ENCODE data around the gene VPS37C. TPM values are rescaled to one million over a fixed set of nuclear protein-coding genes. Genes with fewer than 3 reads are reported as not detected.

The VPS37C gene
- polyA plus RNA-seq, 1 of the 3 experiments (the other 2 are of a cell fraction): 15.2 TPM

DNA sequence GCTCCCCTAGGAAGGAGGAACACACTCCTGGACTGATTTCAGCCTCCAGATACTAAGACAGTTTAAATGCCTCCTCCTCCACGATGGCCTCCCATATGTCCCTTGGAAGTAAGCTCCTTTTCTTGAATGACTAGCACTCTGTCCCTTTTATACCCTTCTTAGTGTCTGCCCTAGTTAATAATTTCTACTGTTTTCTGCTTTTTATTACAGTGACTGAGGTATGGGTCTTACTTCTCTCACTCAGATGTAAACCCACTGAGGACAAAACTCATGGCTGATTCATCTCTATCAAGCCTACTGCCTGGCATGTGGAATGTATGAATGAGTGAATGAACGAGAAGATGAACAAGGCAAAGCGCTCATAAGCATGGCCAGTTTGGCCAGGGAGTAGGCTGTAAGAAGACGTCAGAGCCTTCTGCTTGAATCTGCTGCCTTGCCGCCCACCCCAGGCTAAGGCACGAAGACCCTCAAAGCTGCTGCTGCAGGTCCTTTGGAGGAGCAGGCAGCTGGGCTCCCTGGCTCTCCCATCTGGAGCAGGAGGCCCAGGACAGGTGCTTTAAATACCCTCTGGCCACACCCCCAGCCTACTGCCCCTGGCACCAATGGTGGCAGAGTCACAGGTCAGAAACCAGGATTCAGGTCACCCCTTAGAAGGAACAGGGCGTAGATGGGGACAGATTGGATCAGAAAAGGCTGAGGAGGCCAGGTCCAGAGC, 33.9 kb upstream of the VPS37C start:
- H3K27ac ChIP-seq (ENCODE audit: low read depth in 2 of 2, low read length in 1 of 2): no peak overlapping the region
- CTCF ChIA-PET: interaction anchor here (1.0 to 4.4 kb wide), 2 partner anchors 8 to 66 kb away, joined by 3 to 19 read pairs; no protein-coding TSS in a partner anchor
- 47% methylated on average over 5 of the region's 7 CpGs for WGBS (ENCODE audit: low lambda C conversion rate)
- no peak overlapping the region for H3K4me2 ChIP-seq
- no peaks in the 10 kb centered on the region for H3K9me3 ChIP-seq
- TF ChIP-seq EP300 (IDR thresholded peaks at IDR 0.05; ENCODE audit: borderline replicate concordance in 1 of 2, low read depth in 1 of 2, low read length in 1 of 2) (no peak), NRF1 (IDR thresholded peaks at IDR 0.05; ENCODE audit: low read depth, low read length) (no peak), SIN3A (IDR thresholded peaks at IDR 0.05; ENCODE audit: borderline replicate concordance, low read depth, low read length) (no peak), YY1 (IDR thresholded peaks at IDR 0.05; ENCODE audit: low read depth) (no peak), EZH2phosphoT487 (IDR thresholded peaks at IDR 0.05; ENCODE audit: borderline replicate concordance, low read depth) (no peak), NFIC (IDR thresholded peaks at IDR 0.05; ENCODE audit: borderline replicate concordance) (no peak), MXI1 (IDR thresholded peaks at IDR 0.05; ENCODE audit: low read depth, low read length) (no peak)
- TF ChIP-seq, protein P1, sequence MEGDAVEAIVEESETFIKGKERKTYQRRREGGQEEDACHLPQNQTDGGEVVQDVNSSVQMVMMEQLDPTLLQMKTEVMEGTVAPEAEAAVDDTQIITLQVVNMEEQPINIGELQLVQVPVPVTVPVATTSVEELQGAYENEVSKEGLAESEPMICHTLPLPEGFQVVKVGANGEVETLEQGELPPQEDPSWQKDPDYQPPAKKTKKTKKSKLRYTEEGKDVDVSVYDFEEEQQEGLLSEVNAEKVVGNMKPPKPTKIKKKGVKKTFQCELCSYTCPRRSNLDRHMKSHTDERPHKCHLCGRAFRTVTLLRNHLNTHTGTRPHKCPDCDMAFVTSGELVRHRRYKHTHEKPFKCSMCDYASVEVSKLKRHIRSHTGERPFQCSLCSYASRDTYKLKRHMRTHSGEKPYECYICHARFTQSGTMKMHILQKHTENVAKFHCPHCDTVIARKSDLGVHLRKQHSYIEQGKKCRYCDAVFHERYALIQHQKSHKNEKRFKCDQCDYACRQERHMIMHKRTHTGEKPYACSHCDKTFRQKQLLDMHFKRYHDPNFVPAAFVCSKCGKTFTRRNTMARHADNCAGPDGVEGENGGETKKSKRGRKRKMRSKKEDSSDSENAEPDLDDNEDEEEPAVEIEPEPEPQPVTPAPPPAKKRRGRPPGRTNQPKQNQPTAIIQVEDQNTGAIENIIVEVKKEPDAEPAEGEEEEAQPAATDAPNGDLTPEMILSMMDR (IDR thresholded peaks at IDR 0.05): no peak
- no peak overlapping the region for H2AFZ ChIP-seq (ENCODE audit: low read depth)
- no peaks in the 10 kb centered on the region for H3K9me2 ChIP-seq
- no peak for DNase-seq
- no peaks in the 10 kb centered on the region for H3K79me2 ChIP-seq (ENCODE audit: insufficient read depth)
- H3K4me1 ChIP-seq (ENCODE audit: control insufficient read depth in 1 of 2, insufficient read depth in 2 of 2, low read depth in 1 of 2, low read length in 1 of 2): no peaks in the 10 kb centered on the region
- H4K20me1 ChIP-seq (ENCODE audit: insufficient read depth): no peaks in the 10 kb centered on the region
- no peak overlapping the region for H3K4me3 ChIP-seq (ENCODE audit: low read depth in 2 of 2, low read length in 1 of 2)
- POLR2A ChIA-PET: no interaction called here
- H3K27me3 ChIP-seq (ENCODE audit: insufficient read depth): peaks cover 6% of the 10 kb centered on the region; the same call in 1 of the 2 replicates
- no peaks in the 10 kb centered on the region for H3F3A ChIP-seq (replicated peaks; ENCODE audit: insufficient read depth)
- no peaks in the 10 kb centered on the region for H3K36me3 ChIP-seq (replicated peaks in 1 of 2; ENCODE audit: control insufficient read depth in 1 of 2, insufficient read depth in 2 of 2, low read length in 1 of 2)
- no peak overlapping the region for H3K9ac ChIP-seq

DNA sequence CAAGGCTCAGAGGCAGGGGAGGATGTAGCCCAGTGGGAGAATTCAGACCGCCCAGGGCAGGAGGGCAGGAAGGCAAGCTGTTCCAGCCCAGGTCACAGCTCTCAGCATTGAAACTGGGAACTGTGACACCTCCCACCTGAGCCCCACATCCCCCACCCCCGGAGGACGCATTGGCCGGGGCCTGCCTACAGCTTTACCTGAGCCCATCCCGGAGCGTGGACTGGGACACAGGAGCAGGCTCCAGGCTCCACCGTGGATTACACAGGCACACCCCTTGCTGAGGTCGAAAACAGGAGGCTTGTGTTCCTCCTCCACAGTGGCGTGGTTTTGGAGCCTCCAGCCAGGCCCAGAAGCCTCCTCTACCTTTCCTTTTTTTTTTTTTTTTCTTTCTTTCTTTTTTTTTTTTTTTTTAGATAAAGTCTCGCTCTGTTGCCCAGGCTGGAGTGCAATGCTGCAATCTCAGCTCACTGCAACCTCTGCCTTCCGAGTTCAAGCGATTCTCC, 33.0 kb upstream of the VPS37C start:
- WGBS (ENCODE audit: low lambda C conversion rate): 61% methylated on average over 7 of the region's 12 CpGs

More for the DNA sequence above, 33.0 kb upstream of the VPS37C start:
- no peaks in the 10 kb centered on the region for H3K9me3 ChIP-seq
- TF ChIP-seq RAD21 (IDR thresholded peaks at IDR 0.05; ENCODE audit: low read length) (no peak), EP300 (IDR thresholded peaks at IDR 0.05; ENCODE audit: borderline replicate concordance in 1 of 2, low read depth in 1 of 2, low read length in 1 of 2) (no peak), FOSL2 (IDR thresholded peaks at IDR 0.05; ENCODE audit: borderline replicate concordance, low read depth) (no peak), EZH2phosphoT487 (IDR thresholded peaks at IDR 0.05; ENCODE audit: borderline replicate concordance, low read depth) (no peak), JUND (IDR thresholded peaks at IDR 0.05) (no peak), SMC3 (IDR thresholded peaks at IDR 0.05; ENCODE audit: low read depth, low read length) (no peak), ELF1 (IDR thresholded peaks at IDR 0.05) (no peak), TAF1 (IDR thresholded peaks at IDR 0.05; ENCODE audit: borderline replicate concordance, low read depth, low read length) (no peak), POLR2AphosphoS5 (IDR thresholded peaks at IDR 0.05; ENCODE audit: low read depth, low read length) (no peak)
- TF ChIP-seq, protein P2, sequence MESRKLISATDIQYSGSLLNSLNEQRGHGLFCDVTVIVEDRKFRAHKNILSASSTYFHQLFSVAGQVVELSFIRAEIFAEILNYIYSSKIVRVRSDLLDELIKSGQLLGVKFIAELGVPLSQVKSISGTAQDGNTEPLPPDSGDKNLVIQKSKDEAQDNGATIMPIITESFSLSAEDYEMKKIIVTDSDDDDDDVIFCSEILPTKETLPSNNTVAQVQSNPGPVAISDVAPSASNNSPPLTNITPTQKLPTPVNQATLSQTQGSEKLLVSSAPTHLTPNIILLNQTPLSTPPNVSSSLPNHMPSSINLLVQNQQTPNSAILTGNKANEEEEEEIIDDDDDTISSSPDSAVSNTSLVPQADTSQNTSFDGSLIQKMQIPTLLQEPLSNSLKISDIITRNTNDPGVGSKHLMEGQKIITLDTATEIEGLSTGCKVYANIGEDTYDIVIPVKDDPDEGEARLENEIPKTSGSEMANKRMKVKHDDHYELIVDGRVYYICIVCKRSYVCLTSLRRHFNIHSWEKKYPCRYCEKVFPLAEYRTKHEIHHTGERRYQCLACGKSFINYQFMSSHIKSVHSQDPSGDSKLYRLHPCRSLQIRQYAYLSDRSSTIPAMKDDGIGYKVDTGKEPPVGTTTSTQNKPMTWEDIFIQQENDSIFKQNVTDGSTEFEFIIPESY (IDR thresholded peaks at IDR 0.05; ENCODE audit: borderline replicate concordance, low read depth): no peak
- no peak overlapping the region for H2AFZ ChIP-seq (ENCODE audit: low read depth)
- H3K27me3 ChIP-seq (ENCODE audit: insufficient read depth): peaks cover 6% of the 10 kb centered on the region; the same call in 1 of the 2 replicates
- no peak overlapping the region for H3K9ac ChIP-seq
- ChIA-PET POLR2A (no interaction called here), CTCF (interaction anchor here (1.0 to 1.9 kb wide), 3 partner anchors 11 to 364 kb away, joined by 3 to 5 read pairs (median 3); no protein-coding TSS in a partner anchor)
- no peaks in the 10 kb centered on the region for H3K9me2 ChIP-seq
- H3K27ac ChIP-seq (ENCODE audit: low read depth in 2 of 2, low read length in 1 of 2): no peak overlapping the region
- no peak overlapping the region for H3K4me2 ChIP-seq
- H4K20me1 ChIP-seq (ENCODE audit: insufficient read depth): no peaks in the 10 kb centered on the region
- H3K36me3 ChIP-seq (replicated peaks in 1 of 2; ENCODE audit: control insufficient read depth in 1 of 2, insufficient read depth in 2 of 2, low read length in 1 of 2): no peaks in the 10 kb centered on the region
- no peak for DNase-seq
- no peaks in the 10 kb centered on the region for H3F3A ChIP-seq (replicated peaks; ENCODE audit: insufficient read depth)
- H3K4me1 ChIP-seq (ENCODE audit: control insufficient read depth in 1 of 2, insufficient read depth in 2 of 2, low read depth in 1 of 2, low read length in 1 of 2): no peaks in the 10 kb centered on the region
- H3K79me2 ChIP-seq (ENCODE audit: insufficient read depth): no peaks in the 10 kb centered on the region
- H3K4me3 ChIP-seq (ENCODE audit: low read depth in 2 of 2, low read length in 1 of 2): no peak overlapping the region
